Measurements from ENCODE around the gene MCOLN3.
A peak's percentile ranks its signal among the peaks of the same experiment; 100 is the strongest.
"Not testable (repeated sequence)": the region's sequence is repeated elsewhere in the genome, so short reads cannot be mapped to it uniquely, and the experiment has no call there.

The MCOLN3 gene

DNA sequence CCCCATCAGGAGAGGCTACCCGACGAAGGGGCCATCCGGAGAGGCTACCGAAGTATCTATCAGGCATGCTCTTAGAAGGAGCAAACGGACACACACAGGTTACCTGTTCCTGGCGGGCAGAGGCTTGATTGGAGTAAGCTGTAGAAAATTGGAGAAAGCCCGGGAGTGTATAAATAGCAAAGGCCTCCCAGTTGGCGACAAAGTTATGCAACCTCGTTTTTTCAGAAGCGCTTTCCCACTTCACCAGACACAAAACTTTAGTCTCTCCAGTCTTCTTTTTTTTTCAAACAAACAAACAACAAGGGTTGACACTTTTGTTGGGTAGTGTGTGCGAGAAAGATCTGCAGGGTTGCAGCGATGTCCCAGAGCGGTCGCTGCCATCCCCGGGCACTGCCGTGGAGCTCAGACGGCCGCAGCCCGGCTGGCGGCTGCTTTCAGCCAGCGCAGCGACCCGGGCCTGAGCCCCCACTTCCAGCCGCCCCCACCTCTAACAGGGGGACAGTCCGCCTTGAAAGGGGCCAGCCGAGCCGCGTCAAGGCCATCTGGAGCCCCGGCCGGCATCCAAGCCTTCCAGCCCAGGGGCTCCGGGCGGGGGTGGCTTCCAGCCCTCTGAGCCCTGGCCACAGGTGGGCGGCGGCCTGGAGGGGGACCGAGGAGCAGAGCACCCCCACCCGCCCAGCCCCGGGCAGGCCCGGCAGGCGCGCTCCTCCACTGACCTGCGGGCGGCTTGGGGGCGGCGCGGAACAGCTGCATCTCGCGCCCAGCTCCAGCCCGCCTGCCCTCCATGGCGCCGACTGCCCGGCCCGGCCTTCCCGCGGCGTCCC, 616 bp downstream of the MCOLN3 start:
- DNase-seq = no peak

DNA sequence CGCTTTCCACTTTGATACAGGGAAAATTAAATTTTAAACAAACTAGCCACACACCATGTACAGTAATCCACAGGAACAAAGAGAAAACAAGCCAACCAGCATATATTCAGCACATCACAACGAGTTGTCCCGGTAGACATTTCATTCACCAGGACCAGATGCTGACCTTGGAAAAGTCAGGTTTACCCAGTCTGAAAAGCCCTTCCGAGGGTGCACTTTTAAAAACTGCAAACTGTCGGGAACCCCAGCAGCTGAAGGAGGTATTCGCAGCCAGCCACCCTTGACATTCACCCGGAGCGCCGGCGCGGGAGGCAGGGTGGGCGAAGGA, 1.2 kb downstream of the MCOLN3 start:
- DNase-seq = no peak

DNA sequence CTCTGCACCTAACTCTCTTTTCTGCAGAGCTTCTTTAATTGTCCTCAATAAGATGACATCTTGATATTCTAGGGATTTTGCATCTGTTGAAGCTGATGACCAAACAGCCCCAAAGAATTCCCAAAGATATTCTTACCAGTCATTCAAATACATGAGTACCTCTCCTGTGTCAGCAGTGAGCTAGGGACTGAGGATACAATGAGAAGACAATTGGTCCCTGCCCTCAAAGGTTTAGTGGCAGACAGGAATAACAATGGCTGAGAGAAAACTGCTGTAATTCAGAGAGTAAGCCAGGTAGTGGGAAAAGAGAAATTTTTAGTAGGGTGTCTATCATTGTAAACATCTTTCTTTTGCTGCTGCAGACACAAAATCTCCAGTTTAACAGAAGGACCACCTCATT, 5.9 kb downstream of the MCOLN3 start:
- no peak for DNase-seq

DNA sequence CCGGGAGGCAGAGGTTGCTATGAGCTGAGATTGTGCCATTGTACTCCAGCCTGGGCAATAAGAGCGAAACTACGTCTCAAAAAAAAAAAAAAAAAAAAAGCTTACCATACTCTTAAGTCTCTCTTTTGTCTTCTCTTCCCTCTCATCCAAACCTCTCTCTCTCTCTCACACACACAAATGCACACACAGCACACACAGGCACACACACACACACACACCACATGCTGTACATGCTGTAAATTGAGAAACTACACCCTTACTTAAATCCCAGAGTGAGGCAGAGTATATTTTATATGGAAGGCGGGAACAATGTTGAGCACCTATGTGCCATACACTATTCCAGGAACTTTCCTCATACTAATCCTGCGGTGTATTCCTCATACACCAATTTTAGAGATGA, 6.5 kb downstream of the MCOLN3 start:
- DNase-seq = no peak

DNA sequence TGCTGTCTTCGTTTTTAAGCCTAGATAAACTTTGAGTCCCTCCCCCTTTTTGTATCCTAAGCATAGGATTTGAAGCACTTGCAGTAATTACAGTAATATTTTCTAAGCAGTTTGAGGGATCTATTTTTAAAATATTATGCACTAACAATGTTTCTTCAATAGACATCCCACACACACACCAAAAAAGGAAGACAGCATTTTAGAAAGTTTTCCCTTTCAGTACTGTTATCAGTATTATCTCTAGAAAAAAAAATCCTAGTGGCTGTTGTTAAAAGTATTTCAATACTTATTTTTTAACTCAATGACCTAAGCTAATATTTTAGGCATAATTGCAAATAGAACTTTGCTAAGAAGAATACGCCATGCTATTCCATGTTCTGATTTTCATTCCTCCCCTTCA, 15.1 kb downstream of the MCOLN3 start:
- no peak for DNase-seq

DNA sequence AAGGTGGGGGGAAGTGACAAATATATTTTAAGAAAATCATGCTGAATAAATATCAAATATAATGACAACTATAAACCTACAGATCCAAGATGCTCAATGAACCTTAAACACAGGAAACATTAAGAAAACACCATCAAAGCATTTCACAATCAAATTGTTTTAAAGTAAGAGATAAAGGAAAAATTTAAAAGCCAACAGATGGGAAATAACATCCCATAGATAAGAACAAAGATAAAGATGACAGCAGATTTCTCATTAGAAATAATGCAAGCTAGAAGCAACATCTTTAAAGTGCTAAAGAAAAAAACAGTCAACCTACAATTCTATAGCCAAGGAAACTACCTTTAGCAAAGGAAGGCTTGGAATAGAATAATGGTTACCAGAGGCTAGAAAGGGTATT, 17.8 kb downstream of the MCOLN3 start:
- no peak for DNase-seq

DNA sequence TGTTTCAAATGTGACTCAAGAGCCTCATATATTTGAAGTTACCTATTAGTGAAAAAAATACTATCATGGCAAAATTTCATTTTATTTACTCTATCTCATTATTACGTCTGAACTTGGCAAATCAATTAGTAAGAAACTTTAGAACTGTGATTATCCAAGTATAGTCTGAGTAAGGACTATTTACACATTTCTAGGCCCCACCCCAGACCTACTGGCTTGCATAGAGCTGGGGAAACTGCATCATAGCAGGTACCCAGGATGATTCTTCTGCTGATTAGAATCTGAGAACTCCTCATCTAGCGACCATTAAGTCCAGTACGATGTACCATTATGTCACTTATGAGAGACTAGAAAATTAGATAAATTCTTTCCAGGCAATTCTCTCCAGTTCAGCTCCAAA, 20.1 kb downstream of the MCOLN3 start:
- DNase-seq = no peak

DNA sequence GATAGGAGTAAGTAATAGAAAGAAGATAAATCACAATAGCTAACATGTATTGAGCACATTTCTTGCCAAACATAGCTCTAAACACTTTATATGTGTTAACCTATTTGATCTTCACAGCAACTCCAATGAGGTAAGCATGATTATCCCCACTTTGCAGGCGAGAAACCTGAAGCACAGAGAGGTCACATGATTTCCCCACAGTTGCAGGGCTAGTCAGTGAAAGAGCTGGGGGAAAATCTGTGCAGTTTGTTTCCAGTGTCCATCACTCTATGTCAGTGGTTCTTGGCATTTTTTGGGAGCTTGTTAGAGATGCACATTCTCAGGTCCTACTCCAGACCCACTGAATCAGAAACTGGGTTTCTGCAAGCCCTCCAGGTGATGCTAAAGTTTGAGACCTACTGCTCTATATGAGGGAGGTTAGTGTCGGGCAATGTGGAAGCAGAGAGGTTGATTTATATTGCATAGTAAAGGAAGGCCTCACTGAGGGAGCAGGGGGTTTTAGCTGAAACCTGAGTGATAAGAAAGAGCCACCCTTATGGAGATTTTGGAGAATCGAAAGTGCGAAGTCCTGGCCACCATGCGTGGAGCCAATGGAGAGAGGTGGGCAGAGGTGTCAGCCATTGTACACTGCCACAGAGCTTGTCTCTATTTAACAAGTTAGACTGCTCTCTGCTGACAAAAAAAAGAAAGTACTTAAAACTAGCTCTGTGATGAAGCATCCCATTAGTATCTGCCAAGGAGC, 20.9 kb downstream of the MCOLN3 start:
- peak; percentile 6 for DNase-seq

DNA sequence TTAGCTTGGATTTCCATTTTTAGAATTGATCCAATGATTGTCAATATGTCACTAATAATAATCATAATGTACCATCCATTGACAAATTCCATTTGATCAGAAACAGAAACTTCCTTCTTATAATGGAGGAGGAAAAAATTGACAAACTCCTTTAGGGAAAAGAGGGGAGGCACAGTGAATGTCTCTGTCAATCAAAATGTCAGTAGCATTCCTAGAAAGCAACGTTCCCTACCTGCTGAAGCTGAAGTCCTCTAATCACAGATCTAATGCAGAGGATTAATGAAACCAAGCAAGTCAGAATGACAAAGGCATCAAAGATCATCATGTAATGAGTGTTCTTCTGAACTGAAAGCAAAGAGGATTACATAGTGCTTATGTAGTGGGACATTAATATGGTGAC, 22.4 kb downstream of the MCOLN3 start:
- no peak for DNase-seq

DNA sequence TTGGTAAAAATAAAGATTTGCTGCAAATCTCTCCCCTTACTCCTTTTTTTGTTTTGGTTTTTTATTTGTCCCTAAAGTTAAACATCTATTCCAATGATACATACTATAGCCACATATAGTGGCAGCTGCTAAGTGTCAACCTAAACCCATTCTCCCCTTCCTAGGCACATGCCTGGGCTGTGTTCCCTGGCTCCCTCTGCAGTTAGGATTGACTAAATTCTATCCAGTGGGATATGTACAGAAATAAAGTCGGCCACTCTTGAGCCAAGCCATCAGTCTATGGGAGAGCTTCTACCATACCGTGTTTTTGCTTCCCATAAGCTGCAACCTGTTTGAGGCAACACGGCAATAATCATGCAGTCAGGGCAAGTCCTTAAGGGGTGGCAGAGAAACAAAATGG, 23.6 kb downstream of the MCOLN3 start:
- DNase-seq = no peak

DNA sequence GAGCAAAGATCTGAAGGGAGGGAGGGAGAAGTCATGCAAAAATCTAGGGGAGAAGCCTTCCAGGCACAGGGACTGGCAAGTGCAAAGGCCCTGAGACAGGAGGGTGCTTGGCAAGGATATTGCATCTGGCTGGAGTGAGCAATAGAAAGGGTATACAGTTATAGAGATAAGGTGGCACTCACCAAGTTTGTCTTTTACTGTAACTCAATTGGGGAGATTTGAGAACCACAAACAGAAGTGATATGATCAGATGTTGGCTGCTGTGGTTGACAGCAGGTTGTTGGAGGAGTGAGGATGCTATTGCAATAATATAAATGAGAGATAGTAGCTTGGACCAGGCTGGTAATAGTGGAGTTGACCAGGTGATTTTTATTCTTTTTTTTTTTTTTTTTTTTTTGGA, 25.6 kb downstream of the MCOLN3 start:
- peak; percentile 20 for DNase-seq

DNA sequence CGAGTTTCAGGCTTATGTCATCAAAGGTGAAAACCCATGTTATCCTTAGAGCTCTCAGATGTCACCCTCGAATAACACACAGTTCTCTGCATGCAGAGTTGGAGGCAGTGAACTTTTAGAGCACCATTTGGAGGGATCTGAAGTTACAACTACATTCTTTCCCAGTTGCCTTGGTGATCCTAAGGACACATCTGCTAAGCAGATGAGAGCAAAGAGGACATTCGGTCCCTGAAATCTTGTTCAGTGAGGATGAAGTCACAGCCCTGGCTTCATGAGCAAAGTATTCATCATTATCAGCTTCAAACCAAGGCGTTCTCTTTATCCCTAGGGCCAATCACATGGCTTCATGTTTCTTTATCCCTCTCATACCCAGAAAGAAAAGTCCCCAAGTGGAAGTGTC, 28.3 kb downstream of the MCOLN3 start:
- DNase-seq = no peak

DNA sequence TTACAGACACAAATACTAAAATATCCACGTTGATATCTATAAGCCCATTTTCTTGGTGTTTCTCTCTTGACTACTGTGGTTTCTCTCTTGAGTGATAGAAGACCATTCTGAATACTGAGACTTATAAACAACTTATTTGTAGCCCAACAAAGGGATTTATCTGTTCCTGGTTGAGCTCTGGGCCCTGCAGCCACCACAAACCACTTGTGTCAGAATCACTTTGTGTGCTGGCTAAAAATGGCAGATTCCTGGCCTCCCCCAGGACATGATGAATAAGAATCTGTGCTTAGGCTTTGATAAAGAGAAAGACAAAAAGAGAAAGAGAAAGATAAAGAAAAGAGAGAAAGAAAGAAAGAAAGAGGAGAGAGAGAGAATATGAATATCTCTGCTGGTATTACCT, 32.5 kb downstream of the MCOLN3 start:
- no peak for DNase-seq

DNA sequence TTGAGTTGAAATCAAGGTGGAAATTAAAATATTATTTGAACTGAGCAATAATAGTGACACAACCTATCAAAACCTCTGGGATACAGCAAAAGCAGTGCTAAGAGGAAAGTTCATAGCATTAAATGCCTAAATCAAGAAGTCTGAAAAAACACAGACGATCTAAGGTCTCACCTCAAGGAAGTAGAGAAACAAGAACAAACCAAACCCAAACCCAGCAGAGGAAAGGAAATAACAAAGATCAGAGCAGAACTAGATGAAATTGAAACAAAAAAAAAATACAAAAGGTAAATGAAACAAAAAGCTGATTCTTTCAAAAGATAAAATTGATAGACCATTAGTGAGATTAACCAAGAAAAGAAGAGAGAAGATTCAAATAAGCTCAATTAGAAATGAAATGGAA, 42.7 kb downstream of the MCOLN3 start:
- not testable (repeated sequence) for DNase-seq

DNA sequence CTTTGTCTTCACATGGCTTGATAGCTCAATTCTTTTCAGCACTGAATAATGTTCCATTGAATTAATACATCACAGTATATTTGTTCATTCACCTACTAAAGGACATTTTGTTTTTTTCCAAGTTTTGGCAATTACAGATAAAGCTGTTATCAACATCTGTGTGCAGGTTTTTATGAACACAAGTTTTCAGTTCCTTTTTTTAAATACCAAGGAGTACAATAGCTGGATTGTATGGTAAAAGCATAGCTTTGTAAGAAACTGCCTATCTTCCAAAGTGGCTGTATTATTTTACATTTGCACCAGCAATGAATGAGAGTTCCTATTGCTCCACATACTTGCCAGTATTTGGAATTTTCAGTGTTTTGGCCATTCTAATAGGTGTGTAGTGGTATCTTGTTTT, 46.6 kb downstream of the MCOLN3 start:
- no peak for DNase-seq

DNA sequence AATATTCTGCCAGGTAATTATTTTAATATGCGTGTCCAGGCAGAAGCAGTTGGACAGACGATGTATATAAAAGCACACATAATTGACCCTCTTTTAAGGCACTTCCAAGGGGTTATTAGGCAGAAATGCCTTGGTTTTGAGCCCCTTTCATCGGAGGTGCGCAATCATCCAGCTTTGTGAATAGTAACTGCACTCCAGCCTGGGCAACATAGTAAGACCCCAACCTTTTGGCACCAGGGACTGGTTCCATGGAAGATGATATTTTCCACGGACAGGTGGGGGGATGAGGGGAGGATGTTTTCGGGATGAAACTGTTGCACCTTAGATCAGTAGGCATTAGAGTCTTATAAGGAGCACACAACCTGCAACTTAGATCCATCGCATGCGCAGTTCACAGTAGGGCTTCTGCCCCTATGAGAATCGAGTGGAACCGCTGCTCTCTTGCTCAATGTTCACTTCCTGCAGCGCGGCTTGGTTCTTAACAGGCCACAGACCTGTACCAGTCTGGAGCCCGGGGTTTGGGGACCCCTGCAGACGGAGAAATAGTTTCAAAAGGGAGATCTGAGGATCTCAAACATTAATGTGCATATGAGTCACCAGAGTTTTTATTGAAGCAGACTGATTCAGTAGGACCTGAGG, 49.5 kb downstream of the MCOLN3 start:
- no peak for DNase-seq

DNA sequence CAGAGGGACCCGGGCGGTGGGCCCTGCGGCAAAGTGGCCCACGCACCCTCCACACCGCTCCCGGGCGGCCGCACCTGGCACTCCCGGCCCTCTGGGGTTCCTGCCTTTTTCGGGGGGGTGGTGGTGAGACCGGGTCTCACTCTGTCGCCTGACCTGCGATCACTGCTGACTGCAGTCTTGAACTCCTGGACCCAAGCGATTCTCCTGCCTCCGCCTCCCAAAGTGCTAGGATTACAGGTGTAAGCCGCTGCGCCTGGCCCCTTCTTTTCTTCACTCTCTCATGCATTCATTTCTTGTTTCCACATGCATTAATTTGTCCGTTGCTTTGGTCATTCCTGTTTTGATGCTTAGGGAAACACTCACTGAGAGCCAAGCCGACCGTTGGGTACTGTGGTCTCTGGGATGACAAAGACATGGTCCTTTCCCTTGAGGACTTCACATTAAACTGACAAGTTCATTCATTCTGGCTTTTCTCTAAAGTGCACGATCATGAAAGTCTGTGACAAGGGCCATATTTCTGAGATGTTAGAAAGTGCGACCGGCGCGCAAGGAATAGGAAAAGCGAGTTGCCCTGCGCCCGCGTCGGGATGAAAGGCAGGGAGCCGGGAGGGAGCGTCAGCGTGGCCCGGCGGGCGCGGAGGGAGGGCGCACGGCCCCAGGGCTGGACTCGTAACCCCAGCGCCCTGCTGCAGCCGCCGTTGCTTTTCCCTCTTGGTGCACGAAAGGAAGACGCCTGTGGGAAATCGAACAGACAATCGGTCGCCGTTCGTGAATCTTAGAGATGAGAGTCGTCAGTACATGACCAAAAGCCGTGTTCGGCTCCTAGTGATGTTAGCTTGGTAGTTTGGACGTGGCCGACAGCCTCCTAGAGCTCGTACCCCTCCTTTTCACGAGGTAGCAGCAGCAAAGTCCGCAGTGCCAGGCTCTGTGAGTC, 50.4 kb downstream of the MCOLN3 start:
- no peak for DNase-seq

DNA sequence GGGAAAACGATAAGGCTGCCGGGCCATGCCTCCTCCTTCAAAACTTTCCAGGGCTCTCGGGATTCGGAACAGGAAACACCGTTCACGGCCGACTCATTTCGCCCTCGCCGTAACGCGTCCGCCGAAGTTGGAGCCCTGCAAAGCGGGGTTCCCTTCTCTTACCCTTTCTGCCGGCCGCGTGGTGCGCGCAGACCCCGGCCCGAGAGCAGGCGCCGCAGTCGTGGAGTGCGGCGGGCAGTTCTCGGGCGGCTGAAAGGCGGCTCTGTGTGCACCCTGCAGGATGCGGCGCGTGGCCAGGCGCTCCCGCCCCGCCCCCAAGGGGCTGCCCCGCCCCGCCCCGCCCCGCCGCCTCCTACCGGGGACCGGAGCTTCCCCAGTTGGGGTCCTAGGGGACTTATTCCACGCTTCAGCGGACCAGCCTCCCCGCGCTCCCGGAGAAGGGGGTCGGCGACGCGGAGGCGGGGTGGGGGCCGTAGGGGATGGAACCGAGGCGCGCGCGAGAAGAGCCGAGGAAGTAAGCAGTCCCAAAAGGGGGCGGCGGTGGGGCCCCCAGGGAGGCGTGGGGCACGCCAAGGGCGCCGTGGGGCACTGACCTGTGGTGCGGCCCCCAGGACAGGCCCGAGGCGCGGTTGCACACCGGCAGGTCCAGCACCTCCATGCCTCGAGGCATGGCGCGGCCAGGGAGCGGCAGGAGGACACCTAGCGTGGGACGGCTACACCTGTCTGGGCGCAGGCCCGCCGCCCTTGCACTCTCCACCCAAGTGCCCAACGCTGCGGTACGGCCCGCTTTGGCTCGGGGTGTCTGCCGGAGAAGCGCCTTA, 51.2 kb downstream of the MCOLN3 start, which contains the start of gene MCOLN2:
Gene MCOLN2 (minus strand): TSS at position 268 of the 821 bp plus-strand sequence. CDS start 241 bp downstream, at position 27.
- peak; percentile 8 for DNase-seq

DNA sequence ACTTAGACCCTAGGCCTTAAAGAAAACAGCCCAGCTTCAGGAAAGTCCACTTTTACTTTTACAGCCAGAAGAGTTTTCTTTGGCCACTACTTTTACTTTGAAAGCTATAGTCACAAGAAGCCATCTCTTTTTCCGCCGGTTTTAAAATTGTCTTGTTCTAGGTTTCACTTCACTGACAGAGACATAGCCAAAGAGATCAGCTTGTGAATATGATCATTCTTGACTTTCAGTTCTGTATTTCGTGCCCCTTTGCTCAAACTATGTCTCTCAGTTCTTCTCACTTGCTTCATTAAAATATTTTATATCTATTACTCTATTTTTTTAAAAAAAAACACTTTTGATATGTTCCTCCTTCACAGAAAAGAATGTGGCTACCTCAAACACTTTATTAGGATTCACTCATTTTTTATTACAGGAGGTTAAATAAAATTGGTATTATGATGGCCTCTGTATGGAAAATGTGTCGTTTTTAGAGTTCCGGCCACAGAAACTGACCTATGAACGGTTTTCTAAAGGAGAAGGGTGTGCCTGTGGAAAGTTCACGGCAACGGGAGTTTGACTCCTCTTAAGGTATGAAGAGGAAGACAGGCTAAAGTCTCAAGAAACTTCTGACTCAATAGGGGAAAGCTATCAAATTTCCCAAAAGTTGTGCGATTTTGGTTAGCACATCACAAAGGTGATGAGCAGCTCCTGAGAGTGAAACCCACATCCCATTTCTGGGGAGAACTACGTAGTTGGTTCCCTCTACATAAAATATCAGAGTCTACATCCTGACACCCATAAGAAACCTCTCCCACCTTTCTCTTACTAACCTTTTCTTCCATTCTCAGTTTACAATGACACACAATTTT, 52.6 kb downstream of the MCOLN3 start:
- no peak for DNase-seq

DNA sequence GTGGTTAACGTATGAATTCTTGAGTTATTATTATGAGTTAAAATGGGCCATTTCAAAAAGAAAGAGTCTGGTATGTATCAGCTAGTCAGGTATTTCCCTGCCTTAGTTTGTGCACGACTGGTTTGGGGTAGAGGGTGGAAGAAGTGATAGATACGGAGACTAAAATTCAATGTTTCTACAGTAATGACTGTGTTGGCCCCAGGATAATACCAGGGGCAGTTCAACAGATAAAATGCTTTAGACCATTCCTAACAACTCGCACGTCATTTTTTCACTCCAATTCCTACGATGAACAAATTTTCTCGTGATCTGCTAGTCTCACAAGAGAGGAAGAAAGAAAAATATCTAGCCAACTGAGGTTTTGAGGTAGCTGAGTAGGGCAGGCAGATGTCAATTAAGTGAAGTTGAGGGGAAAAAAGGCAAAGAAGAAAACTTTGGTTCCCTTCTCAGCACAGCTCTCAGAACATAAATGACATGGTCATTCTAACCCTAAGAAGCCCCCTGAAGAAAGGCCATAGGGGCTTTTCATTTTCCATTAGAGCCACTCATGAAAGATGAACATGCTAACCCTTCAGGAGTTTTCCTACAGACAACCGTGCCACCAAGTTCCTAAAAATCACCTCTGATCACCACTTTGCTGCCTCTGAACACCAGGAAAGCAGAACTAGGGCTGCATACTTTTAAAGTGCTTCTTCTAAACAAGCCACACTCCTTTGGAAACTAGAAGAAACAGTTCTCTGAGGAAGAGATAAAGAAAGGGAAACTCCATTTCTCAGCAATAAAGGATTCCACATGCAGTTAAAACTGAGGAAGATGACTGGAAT, 57.0 kb downstream of the MCOLN3 start:
- DNase-seq = no peak

Data from hematopoietic multipotent progenitor cell treated with erythropoietin and hydrocortisone succinate and interleukin-3 and kit ligand, for 8 days (in vitro differentiated cells).